Measurements from ENCODE around the gene SLC30A3. TPM values are rescaled to one million over a fixed set of nuclear protein-coding genes. Genes with fewer than 3 reads are reported as not detected.

Gene SLC30A3
- total RNA-seq, 2 experiments from 2014 or later = 0.53 to 0.86 TPM

DNA sequence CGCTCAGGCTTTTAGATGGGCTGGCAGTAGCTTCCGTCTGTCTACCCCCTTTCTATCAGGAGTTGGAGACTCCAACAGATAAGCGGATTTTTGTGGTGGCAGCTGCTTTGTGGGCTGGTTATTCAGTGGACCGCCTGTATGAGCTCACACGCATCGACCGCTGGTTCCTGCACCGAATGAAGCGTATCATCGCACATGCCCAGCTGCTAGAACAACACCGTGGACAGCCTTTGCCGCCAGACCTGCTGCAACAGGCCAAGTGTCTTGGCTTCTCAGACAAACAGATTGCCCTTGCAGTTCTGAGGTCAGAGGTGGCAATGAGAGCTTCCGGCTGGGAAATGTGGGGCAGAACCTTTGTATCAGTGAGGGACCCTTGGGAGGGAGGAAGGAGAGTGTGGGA, 30.9 kb downstream of the SLC30A3 start:
- Mint-ChIP-seq H3K27me3 (no peaks in the 10 kb centered on the region), H3K4me3 (no peak overlapping the region), H3K9me3 (ENCODE audit: low read depth) (no peaks in the 10 kb centered on the region), H3K4me1 (no peaks in the 10 kb centered on the region), H3K36me3 (ENCODE audit: low read depth) (peaks cover 74% of the 10 kb centered on the region), H3K27ac (no peak overlapping the region)
- DNase-seq = no peak
- no peak for ATAC-seq
- intact Hi-C loops (cut with DNase I, micrococcal nuclease) = no loop called here
- ChIA-PET POLR2A (no interaction called here), CTCF (interaction anchor here (0.8 to 1.2 kb wide), 4 partner anchors 9 to 72 kb away, joined by 3 to 5 read pairs (median 4); no protein-coding TSS in a partner anchor)

- H3K4me3 Mint-ChIP-seq = no peak overlapping the region
- peaks cover 74% of the 10 kb centered on the region for H3K36me3 Mint-ChIP-seq (ENCODE audit: low read depth)
- no peaks in the 10 kb centered on the region for H3K27me3 Mint-ChIP-seq
- no peaks in the 10 kb centered on the region for H3K4me1 Mint-ChIP-seq
- intact Hi-C loops (cut with DNase I, micrococcal nuclease) = no loop called here
- ChIA-PET POLR2A (no interaction called here), CTCF (no interaction called here)
- DNase-seq (no peak), ATAC-seq (no peak)
- H3K9me3 Mint-ChIP-seq (ENCODE audit: low read depth) = no peaks in the 10 kb centered on the region
- no peak overlapping the region for H3K27ac Mint-ChIP-seq
Measured at GRCh38 chr2:27227501-27227900, 35.3 kb downstream of the SLC30A3 start.

DNA sequence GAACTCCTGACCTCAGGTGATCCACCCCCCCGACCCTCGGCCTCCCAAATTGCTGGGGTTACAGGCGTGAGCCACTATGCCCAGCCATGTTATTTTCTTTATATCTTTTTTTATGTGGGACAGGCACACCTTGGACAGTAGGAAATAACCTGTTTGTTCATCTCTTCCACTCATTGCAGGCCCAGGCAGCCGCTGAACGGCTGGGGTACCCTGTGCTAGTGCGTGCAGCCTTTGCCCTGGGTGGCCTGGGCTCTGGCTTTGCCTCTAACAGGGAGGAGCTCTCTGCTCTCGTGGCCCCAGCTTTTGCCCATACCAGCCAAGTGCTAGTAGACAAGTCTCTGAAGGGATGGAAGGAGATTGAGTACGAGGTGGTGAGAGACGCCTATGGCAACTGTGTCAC, 37.3 kb downstream of the SLC30A3 start:
- Mint-ChIP-seq H3K4me3 (no peak overlapping the region), H3K9me3 (ENCODE audit: low read depth) (no peaks in the 10 kb centered on the region), H3K4me1 (no peaks in the 10 kb centered on the region), H3K27ac (no peak overlapping the region), H3K27me3 (no peaks in the 10 kb centered on the region), H3K36me3 (ENCODE audit: low read depth) (peaks cover 74% of the 10 kb centered on the region)
- DNase-seq (no peak), ATAC-seq (no peak)
- POLR2A ChIA-PET = no interaction called here
- intact Hi-C loops (cut with DNase I, micrococcal nuclease) = no loop called here
- CTCF ChIA-PET = interaction anchor here (0.6 kb wide), 1 partner anchor 738 kb away, joined by 6 read pairs; no protein-coding TSS in a partner anchor

DNA sequence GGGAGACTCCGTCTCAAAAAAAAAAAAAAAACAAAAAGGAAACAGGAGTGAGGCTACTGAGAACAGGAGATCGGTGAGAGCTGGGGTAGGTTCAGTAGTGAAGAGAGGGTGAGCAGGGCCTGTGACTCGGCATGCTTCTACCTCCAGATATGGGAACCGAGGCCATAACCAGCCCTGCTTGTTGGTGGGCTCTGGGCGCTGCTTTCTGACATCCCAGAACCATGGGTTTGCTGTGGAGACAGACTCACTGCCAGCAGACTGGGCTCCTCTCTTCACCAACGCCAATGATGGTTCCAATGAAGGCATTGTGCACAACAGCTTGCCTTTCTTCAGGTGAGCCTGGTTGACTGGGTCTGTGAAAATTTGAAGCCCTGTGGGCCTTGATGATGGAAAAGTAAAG, 39.4 kb downstream of the SLC30A3 start:
- intact Hi-C loops (cut with DNase I, micrococcal nuclease) = no loop called here
- Mint-ChIP-seq H3K27ac (no peak overlapping the region), H3K9me3 (ENCODE audit: low read depth) (no peaks in the 10 kb centered on the region), H3K4me1 (peaks cover 14% of the 10 kb centered on the region), H3K36me3 (ENCODE audit: low read depth) (peaks cover 78% of the 10 kb centered on the region), H3K27me3 (no peaks in the 10 kb centered on the region), H3K4me3 (no peak overlapping the region)
- ChIA-PET CTCF (interaction anchor here (0.6 kb wide), 1 partner anchor 9 kb away, joined by 4 read pairs; no protein-coding TSS in a partner anchor), POLR2A (interaction anchor here (0.8 kb wide), 1 partner anchor 224 kb away, joined by 3 read pairs; no protein-coding TSS in a partner anchor)
- no peak for DNase-seq
- no peak for ATAC-seq

DNA sequence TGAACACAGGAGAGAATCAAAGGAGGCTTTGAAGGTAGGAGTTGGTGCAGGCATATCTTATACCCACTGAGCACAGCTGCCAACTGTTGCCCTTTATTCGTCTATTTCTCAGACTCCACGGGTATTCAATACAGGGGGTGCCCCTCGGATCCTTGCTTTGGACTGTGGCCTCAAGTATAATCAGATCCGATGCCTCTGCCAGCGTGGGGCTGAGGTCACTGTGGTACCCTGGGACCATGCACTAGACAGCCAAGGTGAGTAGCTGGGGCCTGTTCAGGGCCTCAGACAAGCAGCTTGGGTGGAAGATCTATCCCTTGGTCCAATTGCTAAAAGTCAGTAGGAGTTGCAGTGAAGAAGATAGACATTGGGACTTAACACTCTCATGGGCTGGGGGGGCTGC, 40.4 kb downstream of the SLC30A3 start:
- Mint-ChIP-seq H3K4me1 (peaks cover 20% of the 10 kb centered on the region), H3K9me3 (ENCODE audit: low read depth) (no peaks in the 10 kb centered on the region), H3K27me3 (no peaks in the 10 kb centered on the region), H3K4me3 (no peak overlapping the region), H3K27ac (no peak overlapping the region), H3K36me3 (ENCODE audit: low read depth) (peaks cover 78% of the 10 kb centered on the region)
- intact Hi-C loops (cut with DNase I, micrococcal nuclease) = no loop called here
- ChIA-PET CTCF (no interaction called here), POLR2A (no interaction called here)
- no peak for ATAC-seq
- no peak for DNase-seq

GRCh38 chr2:27221166-27221565, 41.7 kb downstream of the SLC30A3 start:
- DNase-seq (no peak), ATAC-seq (no peak)
- no peaks in the 10 kb centered on the region for H3K9me3 Mint-ChIP-seq (ENCODE audit: low read depth)
- ChIA-PET POLR2A (no interaction called here), CTCF (no interaction called here)
- no peak overlapping the region for H3K4me3 Mint-ChIP-seq
- no peak overlapping the region for H3K27ac Mint-ChIP-seq
- H3K36me3 Mint-ChIP-seq (ENCODE audit: low read depth) = peaks cover 78% of the 10 kb centered on the region
- intact Hi-C loops (cut with DNase I, micrococcal nuclease) = no loop called here
- H3K4me1 Mint-ChIP-seq = peaks cover 28% of the 10 kb centered on the region
- H3K27me3 Mint-ChIP-seq = no peaks in the 10 kb centered on the region

- no peaks in the 10 kb centered on the region for H3K27me3 Mint-ChIP-seq
- no peak overlapping the region for H3K27ac Mint-ChIP-seq
- POLR2A ChIA-PET = no interaction called here
- peaks cover 80% of the 10 kb centered on the region for H3K36me3 Mint-ChIP-seq (ENCODE audit: low read depth)
- H3K9me3 Mint-ChIP-seq (ENCODE audit: low read depth) = no peaks in the 10 kb centered on the region
- CTCF ChIA-PET = interaction anchor here (0.6 to 0.9 kb wide), 2 partner anchors 53 to 433 kb away, joined by 3 read pairs; no protein-coding TSS in a partner anchor
- ATAC-seq = no peak
- H3K4me3 Mint-ChIP-seq = no peak overlapping the region
- no peak for DNase-seq
- intact Hi-C loops (cut with DNase I, micrococcal nuclease) = no loop called here
- H3K4me1 Mint-ChIP-seq = peaks cover 31% of the 10 kb centered on the region
Measured at GRCh38 chr2:27220091-27220490, 42.8 kb downstream of the SLC30A3 start.

GRCh38 chr2:27219091-27219490, 43.8 kb downstream of the SLC30A3 start:
- intact Hi-C loops (cut with DNase I, micrococcal nuclease) = loop anchor here in 1 of 2 experiments (1.0 to 10.0 kb wide), 3 partner anchors 99 to 1676 kb away; partner anchors contain the start of genes FOSL2 and WDR43
- H3K36me3 Mint-ChIP-seq (ENCODE audit: low read depth) = peaks cover 75% of the 10 kb centered on the region
- DNase-seq (no peak), ATAC-seq (no peak)
- POLR2A ChIA-PET = interaction anchor here (0.6 to 0.7 kb wide), 3 partner anchors 13 to 240 kb away, joined by 3 to 4 read pairs (median 3); no protein-coding TSS in a partner anchor
- H3K9me3 Mint-ChIP-seq (ENCODE audit: low read depth) = no peaks in the 10 kb centered on the region
- H3K27me3 Mint-ChIP-seq = no peaks in the 10 kb centered on the region
- no peak overlapping the region for H3K27ac Mint-ChIP-seq
- peak overlapping the region; percentile 93 for H3K4me3 Mint-ChIP-seq
- peaks cover 32% of the 10 kb centered on the region for H3K4me1 Mint-ChIP-seq
- CTCF ChIA-PET = interaction anchor here (0.6 to 1.2 kb wide), 5 partner anchors 54 to 805 kb away, joined by 3 read pairs; no protein-coding TSS in a partner anchor

DNA sequence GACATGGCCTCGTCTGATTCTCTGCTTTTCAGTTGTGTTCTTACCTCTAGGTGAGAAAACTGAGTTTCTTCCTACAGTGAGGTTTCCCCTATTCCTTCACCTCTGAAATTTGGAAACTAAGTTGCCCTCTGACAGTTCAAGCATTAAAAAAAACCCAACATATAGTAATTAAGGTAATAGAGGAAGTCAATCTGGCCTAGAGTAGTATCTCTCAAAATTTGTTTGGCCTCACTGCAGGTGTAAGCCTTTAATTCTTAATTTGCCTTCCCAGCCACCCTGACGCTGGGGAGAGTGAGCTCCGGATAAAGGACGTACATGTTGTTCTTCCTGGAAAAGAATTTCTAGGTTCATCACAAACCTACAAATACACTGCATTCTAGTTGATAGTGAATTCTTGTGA, 44.2 kb downstream of the SLC30A3 start:
- CTCF ChIA-PET = interaction anchor here (0.6 to 1.2 kb wide), 2 partner anchors 256 to 804 kb away, joined by 3 read pairs; no protein-coding TSS in a partner anchor
- ATAC-seq = no peak
- intact Hi-C loops (cut with DNase I, micrococcal nuclease) = loop anchor here in 1 of 2 experiments (1.0 to 10.0 kb wide), 4 partner anchors 100 to 1676 kb away; partner anchors contain the start of genes FOSL2, GTF3C2 and WDR43
- Mint-ChIP-seq H3K4me1 (peaks cover 34% of the 10 kb centered on the region), H3K27ac (peak overlapping the region; percentile 87), H3K27me3 (no peaks in the 10 kb centered on the region), H3K4me3 (peak overlapping the region; percentile 93), H3K9me3 (ENCODE audit: low read depth) (no peaks in the 10 kb centered on the region), H3K36me3 (ENCODE audit: low read depth) (peaks cover 74% of the 10 kb centered on the region)
- DNase-seq = no peak
- POLR2A ChIA-PET = interaction anchor here (0.7 kb wide), 2 partner anchors 53 to 240 kb away, joined by 3 read pairs; no protein-coding TSS in a partner anchor

DNA sequence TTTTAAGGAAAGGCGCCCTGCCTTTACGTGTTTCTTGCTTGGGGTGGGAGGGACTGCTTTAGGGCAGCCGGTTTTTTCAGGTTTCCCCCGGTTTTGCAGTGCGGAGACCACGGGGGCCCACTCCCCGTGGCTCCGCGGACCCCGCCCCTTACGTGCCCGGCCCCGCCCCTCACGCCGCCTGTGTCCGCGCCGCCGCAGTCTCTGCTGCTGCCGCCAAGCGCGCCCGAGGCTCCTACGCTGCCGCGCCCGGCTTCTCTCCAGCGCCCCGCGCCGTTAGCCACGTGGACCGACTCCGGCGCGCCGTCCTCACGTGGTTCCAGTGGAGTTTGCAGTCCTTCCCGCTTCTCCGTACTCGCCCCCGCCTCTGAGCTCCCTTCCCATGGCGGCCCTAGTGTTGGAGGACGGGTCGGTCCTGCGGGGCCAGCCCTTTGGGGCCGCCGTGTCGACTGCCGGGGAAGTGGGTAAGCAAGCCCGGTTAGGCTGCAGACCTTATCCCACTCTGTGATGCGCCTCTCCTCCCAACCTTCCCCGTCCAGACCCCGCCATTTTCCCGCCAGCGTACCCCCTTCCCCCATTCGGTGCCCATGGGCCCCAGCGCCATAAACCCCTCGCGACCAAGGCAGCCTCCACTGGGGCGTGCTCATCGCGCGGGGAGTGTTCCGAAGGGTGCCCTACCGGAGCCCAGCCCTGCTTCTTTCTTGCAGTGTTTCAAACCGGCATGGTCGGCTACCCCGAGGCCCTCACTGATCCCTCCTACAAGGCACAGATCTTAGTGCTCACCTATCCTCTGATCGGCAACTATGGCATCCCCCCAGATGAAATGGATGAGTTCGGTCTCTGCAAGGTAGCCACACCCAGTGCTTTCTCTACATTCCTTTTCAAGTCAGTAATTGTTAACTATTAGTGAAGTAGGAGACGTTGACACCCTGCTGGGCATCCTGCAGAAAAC, 45.4 kb downstream of the SLC30A3 start, which contains the start of gene CAD:
Gene CAD, plus strand, starts transcription at position 197 of the 949 bp plus-strand sequence. Its CDS starts 183 bp downstream, at position 380.
- Mint-ChIP-seq H3K9me3 (ENCODE audit: low read depth) (no peaks in the 10 kb centered on the region), H3K4me1 (peaks cover 37% of the 10 kb centered on the region), H3K27me3 (no peaks in the 10 kb centered on the region), H3K36me3 (ENCODE audit: low read depth) (peaks cover 69% of the 10 kb centered on the region), H3K4me3 (peak within 1 kb of the TSS; percentile 93), H3K27ac (peak within 1 kb of the TSS; percentile 87)
- ChIA-PET CTCF (interaction anchor here (0.6 kb wide), 1 partner anchor 118 kb away, joined by 3 read pairs; no protein-coding TSS in a partner anchor), POLR2A (interaction anchor here (0.6 kb wide), 1 partner anchor 47 kb away, joined by 3 read pairs; no protein-coding TSS in a partner anchor)
- peak; percentile 90 for ATAC-seq
- DNase-seq = peak; percentile 94
- intact Hi-C loops (cut with DNase I, micrococcal nuclease) = loop anchor here in 1 of 2 experiments (1.0 to 10.0 kb wide), 10 partner anchors 83 to 1677 kb away; partner anchors contain the start of genes ABHD1, ADGRF3, FOSL2 and GTF3C2

Data from activated CD4-positive, alpha-beta T cell treated with anti-CD3 and anti-CD28 coated beads for 36 hours (primary cell).